ENCODE data around the gene TSPAN14. TPM values are rescaled to one million over a fixed set of nuclear protein-coding genes. Genes with fewer than 3 reads are reported as not detected.
"Not testable (repeated sequence)": the region's sequence is repeated elsewhere in the genome, so short reads cannot be mapped to it uniquely, and the experiment has no call there.

Gene TSPAN14
- total RNA-seq, 1 experiment from 2014 or later, result 46.8 TPM

GRCh38 chr10:80416479-80417098 is 37.5 kb upstream of the TSPAN14 start:
- Histone ChIP-seq H3T11ph (ENCODE audit: low read length) (no peak overlapping the region), H4K5ac (ENCODE audit: insufficient read length, low read depth, low read length) (no peak overlapping the region), H2BK20ac (ENCODE audit: low read depth, low read length, poor library complexity, severe bottlenecking) (no peak overlapping the region), H3K79me2 (ENCODE audit: insufficient read depth, low read length) (peaks cover 7% of the 10 kb centered on the region; the same call in 1 of the 2 replicates), H3K56ac (ENCODE audit: insufficient read length, low read depth, low read length) (no peak overlapping the region), H3K4me1 (ENCODE audit: insufficient read depth, low read length) (no peaks in the 10 kb centered on the region; the same call in 1 of the 2 replicates), H4K8ac (replicated peaks; ENCODE audit: insufficient read length, low read depth, low read length) (no peak overlapping the region), H3K9me3 (ENCODE audit: control insufficient read depth, low read depth, low read length) (no peaks in the 10 kb centered on the region), H2BK15ac (ENCODE audit: low read depth, low read length) (no peak overlapping the region), H3K27ac (ENCODE audit: insufficient read length, low read depth, low read length) (no peak overlapping the region), H3K27me3 (ENCODE audit: insufficient read depth, low read length) (no peaks in the 10 kb centered on the region; the same call in 1 of the 2 replicates), H3K9ac (ENCODE audit: extremely low read depth, insufficient read length, low read length) (no peak overlapping the region), H2BK12ac (ENCODE audit: insufficient read length, low read depth, low read length) (no peak overlapping the region), H3K14ac (ENCODE audit: insufficient read depth, low read length) (no peak overlapping the region), H2BK120ac (ENCODE audit: low read depth, low read length, poor library complexity, severe bottlenecking) (no peak overlapping the region), H3K18ac (ENCODE audit: insufficient read length, low read depth, low read length) (no peak overlapping the region), H3K4ac (ENCODE audit: low read depth, low read length) (no peak overlapping the region), H3K23ac (ENCODE audit: insufficient read length, low read depth, low read length) (no peak overlapping the region), H3K79me1 (ENCODE audit: insufficient read depth, low read depth, low read length, poor library complexity, severe bottlenecking) (no peaks in the 10 kb centered on the region), H4K91ac (ENCODE audit: insufficient read length, low read depth, low read length) (no peak overlapping the region), H2AFZ (ENCODE audit: low read length) (no peak overlapping the region), H3K23me2 (ENCODE audit: insufficient read length, low read depth, low read length, poor library complexity, severe bottlenecking) (no peaks in the 10 kb centered on the region), H2BK5ac (ENCODE audit: insufficient read length, low read length) (no peak overlapping the region), H4K20me1 (ENCODE audit: control insufficient read depth, insufficient read depth, insufficient read length) (no peaks in the 10 kb centered on the region), H2AK5ac (ENCODE audit: insufficient read length, low read length) (no peak overlapping the region), H3K4me2 (ENCODE audit: insufficient read depth, insufficient read length, low read length) (no peak overlapping the region)
- Mint-ChIP-seq H3K4me3 (peak overlapping the region; percentile 15 to 66; a peak in 4 of 5 replicates), H3K9me3 (no peaks in the 10 kb centered on the region), H3K27ac (0 out of 7 replicates have a peak overlapping the region, but pooled peaks of 1 of the 3 experiments have one; percentile 20), H3K4me1 (peaks cover 62 to 76% of the 10 kb centered on the region in 2 experiments), H3K27me3 (ENCODE audit: low read depth) (peaks cover 18% of the 10 kb centered on the region), H3K36me3 (ENCODE audit: insufficient read depth in 1 of 3, low read depth in 3 of 3) (peaks cover 4 to 21% (median 7%) of the 10 kb centered on the region in 3 experiments; a peak in 6 of 7 replicates)
- DNase-seq, result no peak
- TF ChIP-seq, protein P1, sequence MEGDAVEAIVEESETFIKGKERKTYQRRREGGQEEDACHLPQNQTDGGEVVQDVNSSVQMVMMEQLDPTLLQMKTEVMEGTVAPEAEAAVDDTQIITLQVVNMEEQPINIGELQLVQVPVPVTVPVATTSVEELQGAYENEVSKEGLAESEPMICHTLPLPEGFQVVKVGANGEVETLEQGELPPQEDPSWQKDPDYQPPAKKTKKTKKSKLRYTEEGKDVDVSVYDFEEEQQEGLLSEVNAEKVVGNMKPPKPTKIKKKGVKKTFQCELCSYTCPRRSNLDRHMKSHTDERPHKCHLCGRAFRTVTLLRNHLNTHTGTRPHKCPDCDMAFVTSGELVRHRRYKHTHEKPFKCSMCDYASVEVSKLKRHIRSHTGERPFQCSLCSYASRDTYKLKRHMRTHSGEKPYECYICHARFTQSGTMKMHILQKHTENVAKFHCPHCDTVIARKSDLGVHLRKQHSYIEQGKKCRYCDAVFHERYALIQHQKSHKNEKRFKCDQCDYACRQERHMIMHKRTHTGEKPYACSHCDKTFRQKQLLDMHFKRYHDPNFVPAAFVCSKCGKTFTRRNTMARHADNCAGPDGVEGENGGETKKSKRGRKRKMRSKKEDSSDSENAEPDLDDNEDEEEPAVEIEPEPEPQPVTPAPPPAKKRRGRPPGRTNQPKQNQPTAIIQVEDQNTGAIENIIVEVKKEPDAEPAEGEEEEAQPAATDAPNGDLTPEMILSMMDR (conservative IDR thresholded peaks at IDR 0.05), result no peak
- no CpG with 5 or more reads among the region's 15 CpGs for WGBS (ENCODE audit: extremely low coverage, insufficient read length, low lambda C conversion rate)

GRCh38 chr10:80417256-80417655 is 36.9 kb upstream of the TSPAN14 start:
- not testable (repeated sequence) for H3K23me2 ChIP-seq (ENCODE audit: insufficient read length, low read depth, low read length, poor library complexity, severe bottlenecking); H4K8ac ChIP-seq (replicated peaks; ENCODE audit: insufficient read length, low read depth, low read length); H3T11ph ChIP-seq (ENCODE audit: low read length); H3K4me1 ChIP-seq (ENCODE audit: insufficient read depth, low read length); H2BK120ac ChIP-seq (ENCODE audit: low read depth, low read length, poor library complexity, severe bottlenecking); H3K9me3 ChIP-seq (ENCODE audit: control insufficient read depth, low read depth, low read length); H3K18ac ChIP-seq (ENCODE audit: insufficient read length, low read depth, low read length); H3K56ac ChIP-seq (ENCODE audit: insufficient read length, low read depth, low read length); H2BK12ac ChIP-seq (ENCODE audit: insufficient read length, low read depth, low read length); H2AK5ac ChIP-seq (ENCODE audit: insufficient read length, low read length); DNase-seq; H3K14ac ChIP-seq (ENCODE audit: insufficient read depth, low read length); H3K4ac ChIP-seq (ENCODE audit: low read depth, low read length); H3K9ac ChIP-seq (ENCODE audit: extremely low read depth, insufficient read length, low read length); H3K27ac ChIP-seq (ENCODE audit: insufficient read length, low read depth, low read length); H4K20me1 ChIP-seq (ENCODE audit: control insufficient read depth, insufficient read depth, insufficient read length); H2BK20ac ChIP-seq (ENCODE audit: low read depth, low read length, poor library complexity, severe bottlenecking); H3K9me3 Mint-ChIP-seq; H2BK5ac ChIP-seq (ENCODE audit: insufficient read length, low read length); H3K23ac ChIP-seq (ENCODE audit: insufficient read length, low read depth, low read length); H4K5ac ChIP-seq (ENCODE audit: insufficient read length, low read depth, low read length); H3K79me2 ChIP-seq (ENCODE audit: insufficient read depth, low read length); H2BK15ac ChIP-seq (ENCODE audit: low read depth, low read length); H3K4me2 ChIP-seq (ENCODE audit: insufficient read depth, insufficient read length, low read length); H3K27me3 ChIP-seq (ENCODE audit: insufficient read depth, low read length); H4K91ac ChIP-seq (ENCODE audit: insufficient read length, low read depth, low read length); H2AFZ ChIP-seq (ENCODE audit: low read length); H3K79me1 ChIP-seq (ENCODE audit: insufficient read depth, low read depth, low read length, poor library complexity, severe bottlenecking)
- H3K27me3 Mint-ChIP-seq (ENCODE audit: low read depth), result peaks cover 18% of the 10 kb centered on the region
- peaks cover 60 to 69% of the 10 kb centered on the region in 2 experiments for H3K4me1 Mint-ChIP-seq
- peak overlapping the region in 2 of 3 experiments; percentile 5 to 92; a peak in 3 of 7 replicates for H3K27ac Mint-ChIP-seq
- no CpG with 5 or more reads among the region's 6 CpGs for WGBS (ENCODE audit: extremely low coverage, insufficient read length, low lambda C conversion rate)
- peaks cover 7 to 23% (median 11%) of the 10 kb centered on the region in 3 experiments; a peak in 6 of 7 replicates for H3K36me3 Mint-ChIP-seq (ENCODE audit: insufficient read depth in 1 of 3, low read depth in 3 of 3)
- H3K4me3 Mint-ChIP-seq, result peak overlapping the region; percentile 19 to 66
